Thymus (tissue), 11 donors: Measurements from ENCODE around the gene SHC2. TPM values are rescaled to one million over a fixed set of nuclear protein-coding genes. Genes with fewer than 3 reads are reported as not detected.
A peak's percentile ranks its signal among the peaks of the same experiment; 100 is the strongest.

Experiments
- DNase-seq, 9 donors: peaks; one replicate each; pipeline ENCODE4 v3.0.0-alpha.2; 2013; ENCODE audit warnings: low spot score in 9 of 9, low read depth in 6 of 9, missing footprints in 1 of 9
- H3K27ac ChIP-seq, 2 donors: one replicate each; pipeline ENCODE4 v1.5.1; 2013; ENCODE audit warnings: control low read depth in 1 of 2, low read depth in 1 of 2, low read length in 1 of 2, mild to moderate bottlenecking in 1 of 2, moderate library complexity in 1 of 2
- H3K27me3 ChIP-seq, 2 donors: one replicate each; pipeline ENCODE4 v1.5.1; 2013; ENCODE audit warnings: low read length in 1 of 2; ENCODE audit not compliant: control insufficient read depth in 2 of 2, insufficient read depth in 1 of 2
- H3K36me3 ChIP-seq, 2 donors: one replicate each; pipeline ENCODE4 v1.5.1; 2013; ENCODE audit warnings: low read length in 1 of 2, mild to moderate bottlenecking in 1 of 2, moderate library complexity in 1 of 2; ENCODE audit not compliant: control insufficient read depth in 2 of 2, insufficient read depth in 2 of 2
- H3K4me1 ChIP-seq, 2 donors: one replicate each; pipeline ENCODE4 v1.5.1; 2013; ENCODE audit warnings: low read length in 2 of 2; ENCODE audit not compliant: control insufficient read depth in 2 of 2, insufficient read depth in 2 of 2
- H3K4me3 ChIP-seq, 2 donors: one replicate each; pipeline ENCODE4 v1.5.1; 2013; ENCODE audit warnings: low read length in 2 of 2, control low read depth in 1 of 2, mild to moderate bottlenecking in 1 of 2
- H3K9me3 ChIP-seq, 2 donors: one replicate each; pipeline ENCODE4 v1.5.1; 2013; ENCODE audit warnings: low read length in 1 of 2, mild to moderate bottlenecking in 1 of 2; ENCODE audit not compliant: control insufficient read depth in 2 of 2, insufficient read depth in 1 of 2
- WGBS: extraction: QIAGEN DNeasy Blood & Tissue Kit; methylation state at CpG from one replicate; pipeline ENCODE4 v1.1.7; 2013; 5-methylcytosine and 5-hydroxymethylcytosine counted together
- polyA plus RNA-seq: library from polyadenylated mRNA; stranded (reverse); fragments of 200-250 nt; gene quantifications from one replicate; pipeline ENCODE4 v1.2.3, GENCODE V29; 2013
- total RNA-seq: library from RNA; stranded (reverse); fragments of 120-200 nt; gene quantifications from one replicate; pipeline ENCODE4 v1.2.4, GENCODE V29; 2013
- donor health status: healthy.

Gene SHC2
- total and polyA plus RNA-seq, 2 donors = 1.1 to 5.2 TPM

- H3K4me3 ChIP-seq = no peak overlapping the region
- H3K27ac ChIP-seq = no peak overlapping the region
- H3K36me3 ChIP-seq = no peaks in the 10 kb centered on the region
- peaks cover 43 to 67% of the 10 kb centered on the region in 2 donors for H3K27me3 ChIP-seq
- DNase-seq = no peak
- 42% methylated on average over 22 of the region's 22 CpGs for WGBS
- peaks cover 1 to 23% of the 10 kb centered on the region in 2 donors for H3K9me3 ChIP-seq
- peaks cover 3% of the 10 kb centered on the region in 2 donors for H3K4me1 ChIP-seq
These were observed 33.6 kb upstream of the SHC2 start for GRCh38 chr19:494171-495080.

GRCh38 chr19:493391-494170 lies 32.7 kb upstream of the SHC2 start:
- peaks cover 35 to 59% of the 10 kb centered on the region in 2 donors for H3K27me3 ChIP-seq
- WGBS = 60% methylated on average over 23 of the region's 23 CpGs
- no peak overlapping the region for H3K27ac ChIP-seq
- no peaks in the 10 kb centered on the region for H3K36me3 ChIP-seq
- H3K4me3 ChIP-seq = no peak overlapping the region
- no peak for DNase-seq
- H3K9me3 ChIP-seq = peaks cover 1 to 23% of the 10 kb centered on the region in 2 donors
- peaks cover 4% of the 10 kb centered on the region in 2 donors for H3K4me1 ChIP-seq

GRCh38 chr19:492091-492531 lies 31.3 kb upstream of the SHC2 start:
- Histone ChIP-seq H3K27me3 (peaks cover 21 to 49% of the 10 kb centered on the region in 2 donors), H3K4me1 (peaks cover 4 to 6% of the 10 kb centered on the region in 2 donors), H3K27ac (no peak overlapping the region), H3K9me3 (peaks cover 1 to 23% of the 10 kb centered on the region in 2 donors), H3K36me3 (no peaks in the 10 kb centered on the region), H3K4me3 (no peak overlapping the region)
- WGBS = 78% methylated on average over 18 of the region's 19 CpGs
- no peak for DNase-seq

- peaks cover 4 to 6% of the 10 kb centered on the region in 2 donors for H3K4me1 ChIP-seq
- peaks cover 18 to 48% of the 10 kb centered on the region in 2 donors for H3K27me3 ChIP-seq
- no peak overlapping the region for H3K27ac ChIP-seq
- no peak overlapping the region for H3K4me3 ChIP-seq
- H3K9me3 ChIP-seq = peaks cover 1 to 21% of the 10 kb centered on the region in 2 donors
- H3K36me3 ChIP-seq = no peaks in the 10 kb centered on the region
- WGBS = 91% methylated on average over 32 of the region's 32 CpGs
- no peak for DNase-seq
These were observed 30.4 kb upstream of the SHC2 start for GRCh38 chr19:491146-491741.

- WGBS = 44% methylated on average over 61 of the region's 61 CpGs
- H3K27ac ChIP-seq = no peak overlapping the region
- H3K27me3 ChIP-seq = peaks cover 8 to 48% of the 10 kb centered on the region in 2 donors
- no peaks in the 10 kb centered on the region for H3K36me3 ChIP-seq
- H3K9me3 ChIP-seq = peaks cover 0 to 13% of the 10 kb centered on the region in 2 donors
- peak overlapping the region; percentile 52 to 95 for H3K4me3 ChIP-seq
- H3K4me1 ChIP-seq = peaks cover 4 to 6% of the 10 kb centered on the region in 2 donors
- DNase-seq = peak in 1 of 9 donors; percentile 23
These were observed 28.8 kb upstream of the SHC2 start for GRCh38 chr19:489418-490196.

- H3K36me3 ChIP-seq = no peaks in the 10 kb centered on the region
- under 1% methylated on average over 114 of the region's 114 CpGs for WGBS
- H3K9me3 ChIP-seq = peaks cover 0 to 13% of the 10 kb centered on the region in 2 donors
- H3K27me3 ChIP-seq = peaks cover 2 to 42% of the 10 kb centered on the region in 2 donors
- DNase-seq = peak; percentile 69 to 95 (median 86)
- peaks cover 4 to 6% of the 10 kb centered on the region in 2 donors for H3K4me1 ChIP-seq
- peak overlapping the region; percentile 56 to 90 for H3K27ac ChIP-seq
- H3K4me3 ChIP-seq = peak overlapping the region; percentile 58 to 95
These were observed 27.9 kb upstream of the SHC2 start for GRCh38 chr19:488505-489417.

GRCh38 chr19:485583-486236 lies 24.9 kb upstream of the SHC2 start:
- peaks cover 4 to 6% of the 10 kb centered on the region in 2 donors for H3K4me1 ChIP-seq
- no peak overlapping the region for H3K27ac ChIP-seq
- H3K36me3 ChIP-seq = no peaks in the 10 kb centered on the region
- H3K27me3 ChIP-seq = peaks cover 2 to 41% of the 10 kb centered on the region in 2 donors
- H3K4me3 ChIP-seq = no peak overlapping the region
- peaks cover 0 to 9% of the 10 kb centered on the region in 2 donors for H3K9me3 ChIP-seq
- no peak for DNase-seq
- 46% methylated on average over 23 of the region's 23 CpGs for WGBS
